HepG2 (cell line): Measurements from ENCODE around the gene DTYMK. TPM values are rescaled to one million over a fixed set of nuclear protein-coding genes. Genes with fewer than 3 reads are reported as not detected.
A peak's percentile ranks its signal among the peaks of the same experiment; 100 is the strongest.

Experiments used
- CEBPG ChIP-seq: IDR thresholded peaks from 2 replicates; pipeline ENCODE4 v1.6.1; 2016
- KLF9 ChIP-seq: IDR thresholded peaks from 2 replicates; pipeline ENCODE4 v1.6.1; 2016; ENCODE audit warnings: low read depth
- MEIS2 ChIP-seq: sonication (generic); formaldehyde crosslinking; IDR thresholded peaks from 2 replicates; pipeline ENCODE4 v1.9.0; 2021; ENCODE audit warnings: mild to moderate bottlenecking, missing genetic modification reagents
- NAIF1 ChIP-seq: sonication (generic); formaldehyde crosslinking; IDR thresholded peaks from 2 replicates; pipeline ENCODE4 v1.5.0; 2020; ENCODE audit warnings: mild to moderate bottlenecking, missing genetic modification reagents, borderline replicate concordance
- ZNF234 ChIP-seq: sonication (generic); formaldehyde crosslinking; conservative IDR thresholded peaks from 2 replicates; pipeline ENCODE4 v1.5.1; 2020; ENCODE audit warnings: mild to moderate bottlenecking, missing genetic modification reagents
- ZNF792 ChIP-seq: IDR thresholded peaks from 2 replicates; pipeline ENCODE4 v1.6.1; 2016
- ZSCAN21 ChIP-seq: sonication (generic); formaldehyde crosslinking; IDR thresholded peaks from 2 replicates; pipeline ENCODE4 v1.8.0; 2022; ENCODE audit warnings: mild to moderate bottlenecking, missing genetic modification reagents, moderate library complexity, borderline replicate concordance
- polyA plus RNA-seq, 8 experiments: library from polyadenylated mRNA; depleted of rRNA in 3 of 8; stranded (reverse) in 7 of 8; unstranded in 1 of 8; fragments of >200 nt; fragmentation: Illumina TruSeq in 4 of 8; extraction: Trizol in 4 of 8; gene quantifications; 2 replicates each; pipeline versions ENCODE4 v1.2.1 to v1.2.3, GENCODE V29; 2011 to 2016; ENCODE audit warnings: low read depth in 4 of 8, missing spikeins in 1 of 8, mixed read lengths in 1 of 8; ENCODE audit not compliant: insufficient read depth in 1 of 8
- total RNA-seq, 5 experiments: library from RNA; depleted of rRNA; stranded (reverse); fragments of >200 nt; fragmentation: Illumina TruSeq; extraction: Trizol; gene quantifications; 2 replicates each; pipeline ENCODE4 v1.2.3, GENCODE V29; 2016; ENCODE audit warnings: low read depth in 1 of 5
- TF ChIP-seq, protein P1 (sequence below): sonication (generic); formaldehyde crosslinking; IDR thresholded peaks from 2 replicates; pipeline ENCODE4 v1.4.0; 2020; ENCODE audit warnings: missing genetic modification reagents
- TF ChIP-seq, protein P2 (sequence below): sonication (generic); formaldehyde crosslinking; IDR thresholded peaks from 2 replicates; pipeline ENCODE4 v1.5.0; 2020; ENCODE audit warnings: missing genetic modification reagents
- TF ChIP-seq, protein P3 (sequence below): sonication (generic); formaldehyde crosslinking; IDR thresholded peaks from 2 replicates; pipeline ENCODE4 v1.8.1; 2023; ENCODE audit warnings: mild to moderate bottlenecking, moderate library complexity, missing genetic modification reagents
- TF ChIP-seq, protein P4 (sequence below): sonication (generic); formaldehyde crosslinking; IDR thresholded peaks from 2 replicates; pipeline ENCODE4 v1.9.0; 2022; ENCODE audit warnings: low read depth, missing genetic modification reagents

The DTYMK gene
- total and polyA plus RNA-seq, 2 of the 13 experiments (the other 11 are each of a cell fraction or from before 2014, with no cell fraction given) = 57.5 to 134 TPM

DNA sequence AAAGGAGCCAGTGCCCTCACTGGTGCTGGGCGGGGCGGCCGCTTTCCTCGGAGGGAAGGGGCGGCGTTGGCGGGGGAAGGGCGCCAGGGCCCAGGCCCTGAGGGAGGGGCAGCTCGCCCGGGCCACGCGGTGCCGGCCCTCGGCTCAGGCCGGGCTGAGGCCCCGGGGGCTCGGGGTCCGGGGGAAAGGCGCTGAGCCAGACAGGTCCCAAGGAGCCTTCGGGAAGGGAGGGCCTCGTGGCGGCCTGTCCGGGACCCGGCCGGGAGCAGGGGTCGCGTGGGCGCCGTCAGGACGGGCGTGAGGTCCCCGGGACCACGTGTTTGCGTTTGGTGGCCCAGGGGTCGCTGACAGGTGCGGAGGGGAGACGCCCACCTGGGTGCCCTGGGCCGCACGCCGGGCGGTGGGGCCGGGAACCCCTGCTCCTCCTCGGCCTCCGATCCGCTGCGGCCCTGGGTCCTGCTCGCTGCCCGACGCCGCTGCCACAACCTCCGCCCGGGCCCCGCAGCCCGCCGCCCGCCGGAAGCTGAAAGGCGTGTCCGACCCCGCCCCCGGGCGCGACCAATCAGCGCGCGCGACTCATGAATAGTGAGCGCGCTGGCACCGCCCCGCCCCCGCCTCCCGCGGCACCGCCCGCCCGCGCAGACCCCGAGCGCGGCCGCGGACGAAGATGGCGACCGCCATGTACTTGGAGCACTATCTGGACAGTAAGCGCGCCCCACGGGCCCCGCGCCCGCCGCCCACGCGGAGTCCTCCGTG, 15.0 kb upstream of the DTYMK start, which contains the start of gene ING5 (continued):
- TF ChIP-seq NAIF1 (CRISPR knock-in tag) (peak; percentile 44; the same call in 1 of the 2 replicates), ZNF234 (CRISPR knock-in tag) (peak; percentile 92; the same call in 1 of the 2 replicates), KLF9 (CRISPR knock-in tag) (no peak), ZNF792 (CRISPR knock-in tag) (peak; percentile 83; the same call in 1 of the 2 replicates), MEIS2 (CRISPR knock-in tag) (peak; percentile 90), CEBPG (peak; percentile 22), ZSCAN21 (peak; percentile 95)
- TF ChIP-seq, protein P1, sequence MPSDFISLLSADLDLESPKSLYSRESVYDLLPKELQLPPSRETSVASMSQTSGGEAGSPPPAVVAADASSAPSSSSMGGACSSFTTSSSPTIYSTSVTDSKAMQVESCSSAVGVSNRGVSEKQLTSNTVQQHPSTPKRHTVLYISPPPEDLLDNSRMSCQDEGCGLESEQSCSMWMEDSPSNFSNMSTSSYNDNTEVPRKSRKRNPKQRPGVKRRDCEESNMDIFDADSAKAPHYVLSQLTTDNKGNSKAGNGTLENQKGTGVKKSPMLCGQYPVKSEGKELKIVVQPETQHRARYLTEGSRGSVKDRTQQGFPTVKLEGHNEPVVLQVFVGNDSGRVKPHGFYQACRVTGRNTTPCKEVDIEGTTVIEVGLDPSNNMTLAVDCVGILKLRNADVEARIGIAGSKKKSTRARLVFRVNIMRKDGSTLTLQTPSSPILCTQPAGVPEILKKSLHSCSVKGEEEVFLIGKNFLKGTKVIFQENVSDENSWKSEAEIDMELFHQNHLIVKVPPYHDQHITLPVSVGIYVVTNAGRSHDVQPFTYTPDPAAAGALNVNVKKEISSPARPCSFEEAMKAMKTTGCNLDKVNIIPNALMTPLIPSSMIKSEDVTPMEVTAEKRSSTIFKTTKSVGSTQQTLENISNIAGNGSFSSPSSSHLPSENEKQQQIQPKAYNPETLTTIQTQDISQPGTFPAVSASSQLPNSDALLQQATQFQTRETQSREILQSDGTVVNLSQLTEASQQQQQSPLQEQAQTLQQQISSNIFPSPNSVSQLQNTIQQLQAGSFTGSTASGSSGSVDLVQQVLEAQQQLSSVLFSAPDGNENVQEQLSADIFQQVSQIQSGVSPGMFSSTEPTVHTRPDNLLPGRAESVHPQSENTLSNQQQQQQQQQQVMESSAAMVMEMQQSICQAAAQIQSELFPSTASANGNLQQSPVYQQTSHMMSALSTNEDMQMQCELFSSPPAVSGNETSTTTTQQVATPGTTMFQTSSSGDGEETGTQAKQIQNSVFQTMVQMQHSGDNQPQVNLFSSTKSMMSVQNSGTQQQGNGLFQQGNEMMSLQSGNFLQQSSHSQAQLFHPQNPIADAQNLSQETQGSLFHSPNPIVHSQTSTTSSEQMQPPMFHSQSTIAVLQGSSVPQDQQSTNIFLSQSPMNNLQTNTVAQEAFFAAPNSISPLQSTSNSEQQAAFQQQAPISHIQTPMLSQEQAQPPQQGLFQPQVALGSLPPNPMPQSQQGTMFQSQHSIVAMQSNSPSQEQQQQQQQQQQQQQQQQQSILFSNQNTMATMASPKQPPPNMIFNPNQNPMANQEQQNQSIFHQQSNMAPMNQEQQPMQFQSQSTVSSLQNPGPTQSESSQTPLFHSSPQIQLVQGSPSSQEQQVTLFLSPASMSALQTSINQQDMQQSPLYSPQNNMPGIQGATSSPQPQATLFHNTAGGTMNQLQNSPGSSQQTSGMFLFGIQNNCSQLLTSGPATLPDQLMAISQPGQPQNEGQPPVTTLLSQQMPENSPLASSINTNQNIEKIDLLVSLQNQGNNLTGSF = 0 out of 2 replicates have a peak, but pooled peaks have one; percentile 50
- TF ChIP-seq, protein P2, sequence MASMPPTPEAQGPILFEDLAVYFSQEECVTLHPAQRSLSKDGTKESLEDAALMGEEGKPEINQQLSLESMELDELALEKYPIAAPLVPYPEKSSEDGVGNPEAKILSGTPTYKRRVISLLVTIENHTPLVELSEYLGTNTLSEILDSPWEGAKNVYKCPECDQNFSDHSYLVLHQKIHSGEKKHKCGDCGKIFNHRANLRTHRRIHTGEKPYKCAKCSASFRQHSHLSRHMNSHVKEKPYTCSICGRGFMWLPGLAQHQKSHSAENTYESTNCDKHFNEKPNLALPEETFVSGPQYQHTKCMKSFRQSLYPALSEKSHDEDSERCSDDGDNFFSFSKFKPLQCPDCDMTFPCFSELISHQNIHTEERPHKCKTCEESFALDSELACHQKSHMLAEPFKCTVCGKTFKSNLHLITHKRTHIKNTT = peak; percentile 79; the same call in 1 of the 2 replicates
- TF ChIP-seq, protein P3, sequence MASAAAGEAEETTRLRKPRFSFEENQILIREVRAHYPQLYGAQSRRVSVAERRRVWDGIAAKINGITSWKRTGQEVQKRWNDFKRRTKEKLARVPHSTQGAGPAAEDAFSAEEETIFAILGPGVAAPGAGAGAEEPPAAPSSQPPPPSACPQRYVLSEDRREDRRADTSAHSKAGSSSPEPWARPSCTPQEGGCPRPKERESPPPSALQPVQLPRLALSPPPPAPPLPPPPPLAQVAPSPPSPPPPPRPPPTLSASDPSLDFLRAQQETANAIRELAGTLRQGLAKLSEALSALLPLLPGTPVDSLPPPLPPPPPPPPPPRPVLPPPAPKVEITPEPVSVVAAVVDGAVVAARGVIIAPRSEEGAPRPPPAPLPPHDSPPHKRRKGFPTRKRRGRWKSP (CRISPR knock-in tag) = peak; percentile 57; the same call in 1 of the 2 replicates
- TF ChIP-seq, protein P4, sequence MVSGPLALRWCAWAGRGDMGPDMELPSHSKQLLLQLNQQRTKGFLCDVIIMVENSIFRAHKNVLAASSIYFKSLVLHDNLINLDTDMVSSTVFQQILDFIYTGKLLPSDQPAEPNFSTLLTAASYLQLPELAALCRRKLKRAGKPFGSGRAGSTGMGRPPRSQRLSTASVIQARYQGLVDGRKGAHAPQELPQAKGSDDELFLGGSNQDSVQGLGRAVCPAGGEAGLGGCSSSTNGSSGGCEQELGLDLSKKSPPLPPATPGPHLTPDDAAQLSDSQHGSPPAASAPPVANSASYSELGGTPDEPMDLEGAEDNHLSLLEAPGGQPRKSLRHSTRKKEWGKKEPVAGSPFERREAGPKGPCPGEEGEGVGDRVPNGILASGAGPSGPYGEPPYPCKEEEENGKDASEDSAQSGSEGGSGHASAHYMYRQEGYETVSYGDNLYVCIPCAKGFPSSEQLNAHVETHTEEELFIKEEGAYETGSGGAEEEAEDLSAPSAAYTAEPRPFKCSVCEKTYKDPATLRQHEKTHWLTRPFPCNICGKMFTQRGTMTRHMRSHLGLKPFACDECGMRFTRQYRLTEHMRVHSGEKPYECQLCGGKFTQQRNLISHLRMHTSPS (CRISPR knock-in tag) = peak; percentile 88; the same call in 1 of the 2 replicates
